Ishikawa (cell line): ENCODE results near the gene NLGN4X.

ENCODE experiments used
- CEBPB ChIP-seq: IDR thresholded peaks from 2 replicates; pipeline ENCODE4 v1.6.1; 2012
- CREB1 ChIP-seq: IDR thresholded peaks from 2 replicates; pipeline ENCODE4 v1.6.1; 2012; ENCODE audit warnings: low read depth
- EGR1 ChIP-seq: IDR thresholded peaks from 2 replicates; pipeline ENCODE4 v1.6.1; 2012
- EP300 ChIP-seq: IDR thresholded peaks from 2 replicates; pipeline ENCODE4 v1.6.1; 2012; ENCODE audit warnings: borderline replicate concordance
- FOXM1 ChIP-seq: IDR thresholded peaks from 2 replicates; pipeline ENCODE4 v1.6.1; 2012; ENCODE audit warnings: low read depth, borderline replicate concordance
- NFIC ChIP-seq: IDR thresholded peaks from 2 replicates; pipeline ENCODE4 v1.6.1; 2012
- RAD21 ChIP-seq: IDR thresholded peaks from 2 replicates; pipeline ENCODE4 v1.6.1; 2012; ENCODE audit warnings: low read depth
- TAF1 ChIP-seq: IDR thresholded peaks from 2 replicates; pipeline ENCODE4 v1.6.1; 2012; ENCODE audit warnings: low read depth, mild to moderate bottlenecking
- TCF12 ChIP-seq: IDR thresholded peaks from 2 replicates; pipeline ENCODE4 v1.6.1; 2012; ENCODE audit warnings: low read depth
- TEAD4 ChIP-seq: IDR thresholded peaks from 2 replicates; pipeline ENCODE4 v1.6.1; 2012
- YY1 ChIP-seq: IDR thresholded peaks from 2 replicates; pipeline ENCODE4 v1.6.1; 2012; ENCODE audit warnings: low read depth
- ZBTB7A ChIP-seq: IDR thresholded peaks from 2 replicates; pipeline ENCODE4 v1.6.1; 2012; ENCODE audit warnings: low read depth
- TF ChIP-seq, protein P1 (sequence below): IDR thresholded peaks from 2 replicates; pipeline ENCODE4 v1.6.1; 2012; ENCODE audit warnings: low read depth, mild to moderate bottlenecking
- TF ChIP-seq, protein P2 (sequence below): IDR thresholded peaks from 2 replicates; pipeline ENCODE4 v1.6.1; 2012
- TF ChIP-seq, protein P3 (sequence below): IDR thresholded peaks from 2 replicates; pipeline ENCODE4 v1.6.1; 2012

The NLGN4X gene

DNA sequence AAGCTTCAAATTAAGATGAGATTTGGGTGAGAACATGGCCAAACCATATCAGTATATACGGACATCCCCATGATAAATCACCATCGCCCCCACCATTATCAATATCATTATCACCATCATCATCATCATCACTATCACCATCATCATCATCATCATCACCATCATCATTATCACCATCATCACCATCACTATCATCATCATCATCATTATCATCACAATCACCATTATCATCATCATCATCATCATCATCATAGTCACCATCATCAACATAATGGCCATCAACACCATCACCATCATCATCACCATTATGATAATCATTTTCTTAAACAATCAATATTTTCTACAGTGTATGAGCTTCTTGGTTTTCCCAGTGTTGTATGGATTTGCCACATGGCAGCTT, 360.9 kb downstream of the NLGN4X start:
- TF ChIP-seq RAD21 (no peak), YY1 (no peak), TAF1 (no peak), NFIC (no peak), TEAD4 (no peak), TCF12 (no peak), CREB1 (no peak), EP300 (no peak), FOXM1 (no peak), ZBTB7A (no peak), CEBPB (no peak)
- TF ChIP-seq, protein P1, sequence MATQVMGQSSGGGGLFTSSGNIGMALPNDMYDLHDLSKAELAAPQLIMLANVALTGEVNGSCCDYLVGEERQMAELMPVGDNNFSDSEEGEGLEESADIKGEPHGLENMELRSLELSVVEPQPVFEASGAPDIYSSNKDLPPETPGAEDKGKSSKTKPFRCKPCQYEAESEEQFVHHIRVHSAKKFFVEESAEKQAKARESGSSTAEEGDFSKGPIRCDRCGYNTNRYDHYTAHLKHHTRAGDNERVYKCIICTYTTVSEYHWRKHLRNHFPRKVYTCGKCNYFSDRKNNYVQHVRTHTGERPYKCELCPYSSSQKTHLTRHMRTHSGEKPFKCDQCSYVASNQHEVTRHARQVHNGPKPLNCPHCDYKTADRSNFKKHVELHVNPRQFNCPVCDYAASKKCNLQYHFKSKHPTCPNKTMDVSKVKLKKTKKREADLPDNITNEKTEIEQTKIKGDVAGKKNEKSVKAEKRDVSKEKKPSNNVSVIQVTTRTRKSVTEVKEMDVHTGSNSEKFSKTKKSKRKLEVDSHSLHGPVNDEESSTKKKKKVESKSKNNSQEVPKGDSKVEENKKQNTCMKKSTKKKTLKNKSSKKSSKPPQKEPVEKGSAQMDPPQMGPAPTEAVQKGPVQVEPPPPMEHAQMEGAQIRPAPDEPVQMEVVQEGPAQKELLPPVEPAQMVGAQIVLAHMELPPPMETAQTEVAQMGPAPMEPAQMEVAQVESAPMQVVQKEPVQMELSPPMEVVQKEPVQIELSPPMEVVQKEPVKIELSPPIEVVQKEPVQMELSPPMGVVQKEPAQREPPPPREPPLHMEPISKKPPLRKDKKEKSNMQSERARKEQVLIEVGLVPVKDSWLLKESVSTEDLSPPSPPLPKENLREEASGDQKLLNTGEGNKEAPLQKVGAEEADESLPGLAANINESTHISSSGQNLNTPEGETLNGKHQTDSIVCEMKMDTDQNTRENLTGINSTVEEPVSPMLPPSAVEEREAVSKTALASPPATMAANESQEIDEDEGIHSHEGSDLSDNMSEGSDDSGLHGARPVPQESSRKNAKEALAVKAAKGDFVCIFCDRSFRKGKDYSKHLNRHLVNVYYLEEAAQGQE: no peak
- TF ChIP-seq, protein P2, sequence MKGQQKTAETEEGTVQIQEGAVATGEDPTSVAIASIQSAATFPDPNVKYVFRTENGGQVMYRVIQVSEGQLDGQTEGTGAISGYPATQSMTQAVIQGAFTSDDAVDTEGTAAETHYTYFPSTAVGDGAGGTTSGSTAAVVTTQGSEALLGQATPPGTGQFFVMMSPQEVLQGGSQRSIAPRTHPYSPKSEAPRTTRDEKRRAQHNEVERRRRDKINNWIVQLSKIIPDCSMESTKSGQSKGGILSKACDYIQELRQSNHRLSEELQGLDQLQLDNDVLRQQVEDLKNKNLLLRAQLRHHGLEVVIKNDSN: no peak
- TF ChIP-seq, protein P3, sequence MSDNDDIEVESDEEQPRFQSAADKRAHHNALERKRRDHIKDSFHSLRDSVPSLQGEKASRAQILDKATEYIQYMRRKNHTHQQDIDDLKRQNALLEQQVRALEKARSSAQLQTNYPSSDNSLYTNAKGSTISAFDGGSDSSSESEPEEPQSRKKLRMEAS: no peak

DNA sequence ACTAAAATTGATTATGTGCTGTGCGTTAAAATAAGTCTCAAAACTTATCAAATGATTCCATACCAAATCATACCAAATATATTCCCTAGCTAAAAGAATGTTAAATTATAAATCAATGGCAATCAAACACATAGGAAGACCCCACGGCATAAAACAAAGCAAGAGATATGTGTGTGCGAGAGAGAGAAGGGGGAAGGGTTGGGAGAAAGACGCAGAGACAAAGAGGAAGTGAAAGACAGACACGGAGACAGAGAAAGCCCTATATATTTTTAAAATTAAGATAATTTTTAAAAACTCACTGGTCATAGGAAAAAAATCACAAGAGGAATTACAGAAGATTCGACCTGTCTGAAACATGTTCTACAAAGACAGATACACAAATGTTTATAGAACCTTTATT, 371.4 kb downstream of the NLGN4X start:
- TF ChIP-seq CEBPB (no peak), RAD21 (no peak), FOXM1 (no peak), ZBTB7A (no peak), TAF1 (no peak), TCF12 (no peak), NFIC (no peak), YY1 (no peak), CREB1 (no peak), EP300 (no peak), TEAD4 (no peak), EGR1 (no peak)
- TF ChIP-seq, protein P1: no peak
- TF ChIP-seq, protein P2: no peak
- TF ChIP-seq, protein P3: no peak

DNA sequence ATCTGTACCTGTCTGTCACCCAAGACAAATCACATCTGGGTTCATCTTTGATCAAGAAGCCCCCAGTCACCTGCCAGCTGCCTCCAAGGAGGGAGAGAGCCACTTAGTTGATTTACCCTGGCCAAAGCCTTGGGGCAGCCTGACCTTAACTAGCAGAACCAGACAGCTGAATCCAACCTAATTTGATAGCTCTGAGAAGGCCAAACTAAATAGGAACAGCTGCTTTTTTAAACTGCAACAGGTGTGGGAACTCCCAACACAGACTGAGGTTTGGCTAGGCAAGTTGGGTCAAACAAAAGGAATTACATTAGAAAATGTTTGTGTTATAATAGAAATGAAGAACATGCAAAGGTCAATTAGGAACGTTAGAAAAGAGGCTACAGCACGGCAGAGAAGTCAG, 375.7 kb downstream of the NLGN4X start:
- no peak for TF ChIP-seq TAF1
- no peak for TF ChIP-seq ZBTB7A
- TF ChIP-seq TEAD4: no peak
- TF ChIP-seq EGR1: no peak
- no peak for TF ChIP-seq CREB1
- TF ChIP-seq, protein P1: no peak
- no peak for TF ChIP-seq NFIC
- no peak for TF ChIP-seq TCF12
- no peak for TF ChIP-seq YY1
- TF ChIP-seq, protein P2: no peak
- TF ChIP-seq, protein P3: no peak
- TF ChIP-seq EP300: no peak
- no peak for TF ChIP-seq CEBPB
- no peak for TF ChIP-seq FOXM1
- no peak for TF ChIP-seq RAD21

DNA sequence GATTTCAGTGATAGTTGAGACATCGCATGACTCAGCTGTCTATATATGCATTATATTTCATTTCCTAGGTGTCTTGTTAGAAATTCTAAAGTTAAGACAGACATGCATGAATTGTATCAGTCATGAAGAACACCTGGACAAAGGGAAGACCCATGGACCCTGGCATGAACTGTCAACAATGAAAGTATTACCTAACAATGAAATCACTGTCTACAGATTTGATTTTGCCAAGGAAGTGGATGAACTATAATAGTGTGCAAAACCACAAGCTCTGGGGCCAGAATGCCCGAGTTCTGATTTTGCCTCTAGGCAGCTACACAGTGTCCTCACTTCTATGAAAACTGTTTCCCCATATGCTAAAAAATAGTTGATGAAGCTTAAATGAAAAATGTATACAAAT, 386.1 kb downstream of the NLGN4X start:
- TF ChIP-seq, protein P2: no peak
- no peak for TF ChIP-seq ZBTB7A
- TF ChIP-seq CEBPB: no peak
